ENCODE measurements around the gene CHL1.

CHL1 gene

GRCh38 chr3:418239-418929, 221.8 kb downstream of the CHL1 start:
- no peak for DNase-seq (ENCODE audit: low read depth)
- no peak for TF ChIP-seq CTCF (IDR thresholded peaks at IDR 0.05; ENCODE audit: low read length, missing control alignments)
- no peak overlapping the region for H3K4me3 ChIP-seq (replicated peaks; ENCODE audit: low read depth, low read length)

GRCh38 chr3:420584-420983, 224.0 kb downstream of the CHL1 start:
- H3K4me3 ChIP-seq (replicated peaks; ENCODE audit: low read depth, low read length): no peak overlapping the region
- DNase-seq (ENCODE audit: low read depth): no peak

DNA sequence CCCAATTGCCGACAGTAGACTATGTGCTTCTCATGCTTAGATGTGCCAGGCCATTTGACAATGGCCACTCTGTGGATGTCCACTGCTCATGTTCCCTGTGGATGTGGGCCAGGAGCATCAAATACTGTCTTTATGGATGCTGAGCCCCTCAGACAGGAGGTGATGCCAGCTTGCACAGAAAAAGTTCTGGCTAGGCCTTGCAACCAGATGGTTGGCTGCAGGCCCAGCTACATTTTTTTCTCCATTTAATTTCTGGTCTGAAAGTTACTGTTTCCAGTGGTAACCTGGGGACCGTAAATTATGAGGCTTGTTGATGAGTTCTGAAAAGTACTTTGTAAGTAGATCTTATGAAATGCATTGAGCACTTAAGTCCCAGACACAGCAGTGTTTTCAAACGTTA, 228.5 kb downstream of the CHL1 start:
- DNase-seq (ENCODE audit: low read depth): no peak
- no peak for TF ChIP-seq CTCF (IDR thresholded peaks at IDR 0.05; ENCODE audit: low read length, missing control alignments)
- no peak overlapping the region for H3K4me3 ChIP-seq (replicated peaks; ENCODE audit: low read depth, low read length)

More at GRCh38 chr3:420584-420983, 224.0 kb downstream of the CHL1 start:
- no peak for TF ChIP-seq CTCF (IDR thresholded peaks at IDR 0.05; ENCODE audit: low read length, missing control alignments)

DNA sequence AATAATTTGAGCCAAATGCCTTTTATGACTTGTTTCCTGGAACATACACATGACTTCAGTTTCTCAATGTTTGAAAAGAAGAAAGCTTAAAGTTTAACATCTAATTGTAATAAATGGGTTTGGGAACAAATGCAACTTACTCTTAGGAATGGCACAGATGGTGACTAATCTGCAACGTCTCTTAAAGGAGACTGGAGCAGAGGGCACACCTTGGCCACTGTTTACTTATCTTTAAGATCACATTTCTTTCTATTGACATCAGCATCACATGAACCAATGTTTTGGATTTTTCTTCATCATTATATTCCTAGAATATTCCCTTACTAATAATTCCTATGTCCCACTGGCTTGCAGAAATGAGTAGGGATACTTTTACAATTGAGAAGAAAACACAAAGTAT, 229.5 kb downstream of the CHL1 start:
- TF ChIP-seq CTCF (IDR thresholded peaks at IDR 0.05; ENCODE audit: low read length, missing control alignments): no peak
- no peak for DNase-seq (ENCODE audit: low read depth)
- H3K4me3 ChIP-seq (replicated peaks; ENCODE audit: low read depth, low read length): no peak overlapping the region

DNA sequence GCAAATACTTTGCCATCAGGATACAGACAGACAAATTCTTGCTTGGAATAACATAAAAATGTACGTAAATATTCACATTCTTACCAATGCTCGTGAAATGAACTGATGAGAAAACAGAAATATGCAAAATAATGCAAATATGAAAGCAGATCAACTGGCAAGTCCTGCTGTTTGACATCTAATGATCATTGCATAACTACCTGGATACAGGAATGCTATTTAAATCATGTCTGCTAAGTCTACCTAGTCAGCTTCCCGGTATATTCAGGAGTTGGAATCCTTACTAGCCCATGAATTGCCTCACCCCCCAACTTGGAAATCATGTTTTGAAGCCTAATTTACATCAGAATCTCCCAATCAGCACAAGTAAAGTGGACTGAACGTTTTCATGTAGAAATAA, 230.6 kb downstream of the CHL1 start:
- no peak for TF ChIP-seq CTCF (IDR thresholded peaks at IDR 0.05; ENCODE audit: low read length, missing control alignments)
- DNase-seq (ENCODE audit: low read depth): no peak
- H3K4me3 ChIP-seq (replicated peaks; ENCODE audit: low read depth, low read length): no peak overlapping the region

- no peak for TF ChIP-seq CTCF (IDR thresholded peaks at IDR 0.05; ENCODE audit: low read length, missing control alignments)
- no peak overlapping the region for H3K4me3 ChIP-seq (replicated peaks; ENCODE audit: low read depth, low read length)
- DNase-seq (ENCODE audit: low read depth): no peak
Observed at GRCh38 chr3:430186-430585, 233.6 kb downstream of the CHL1 start.

DNA sequence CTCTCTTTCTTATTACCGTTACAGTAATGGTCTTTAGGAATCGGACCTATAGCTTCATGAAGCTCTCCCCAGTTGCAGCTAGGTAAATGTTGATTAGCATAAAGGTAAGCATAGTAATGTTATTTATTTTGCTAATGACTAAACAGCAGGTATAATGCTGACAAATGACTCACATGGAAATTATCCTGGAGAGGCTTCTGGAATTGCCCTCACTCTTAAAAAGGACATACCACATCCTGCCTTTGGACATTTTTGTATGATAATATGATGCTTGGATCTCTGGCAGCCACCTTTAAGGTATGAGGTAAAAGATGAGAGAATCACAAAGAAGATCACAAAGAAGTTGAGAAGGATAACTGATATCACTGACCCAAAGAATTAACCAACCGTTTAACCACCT, 238.6 kb downstream of the CHL1 start:
- no peak overlapping the region for H3K4me3 ChIP-seq (replicated peaks; ENCODE audit: low read depth, low read length)
- TF ChIP-seq CTCF (IDR thresholded peaks at IDR 0.05; ENCODE audit: low read length, missing control alignments): no peak
- no peak for DNase-seq (ENCODE audit: low read depth)

Data from fibroblast of pulmonary artery (primary cell).